Sigmoid colon (tissue), 7 donors: ENCODE results near the gene P4HA1. TPM values are rescaled to one million over a fixed set of nuclear protein-coding genes. Genes with fewer than 3 reads are reported as not detected.

Experiments
- DNase-seq: peaks from one replicate; pipeline ENCODE4 v3.0.0-alpha.2; 2019
- H3K27ac ChIP-seq, 4 donors: fragments of 200-600 bp; sonication (generic); one replicate each; pipeline ENCODE4 v1.5.1; 2016 to 2019; ENCODE audit warnings: mild to moderate bottlenecking in 1 of 4
- H3K27me3 ChIP-seq, 3 donors: fragments of 200-600 bp; sonication (generic); one replicate each; pipeline ENCODE4 v1.5.1; 2019; ENCODE audit warnings: mild to moderate bottlenecking in 1 of 3
- H3K36me3 ChIP-seq, 4 donors: fragments of 200-600 bp; sonication (generic); one replicate each; pipeline ENCODE4 v1.5.1; 2016 to 2019
- H3K4me1 ChIP-seq, 4 donors: fragments of 200-600 bp; sonication (generic); one replicate each; pipeline ENCODE4 v1.5.1; 2017 to 2019
- H3K4me3 ChIP-seq, 4 donors: fragments of 200-600 bp; sonication (generic); one replicate each; pipeline ENCODE4 v1.5.1; 2017 to 2019; ENCODE audit warnings: mild to moderate bottlenecking in 2 of 4, moderate library complexity in 1 of 4
- H3K9me3 ChIP-seq, 4 donors: fragments of 200-600 bp in 3 of 4; sonication (generic) in 3 of 4; one replicate each; pipeline versions ENCODE4 v1.5.1 to v1.6.1; 2013 to 2019
- EP300 ChIP-seq, 4 donors: sonication (generic); formaldehyde crosslinking; IDR thresholded peaks; one replicate each; pipeline ENCODE4 v1.6.1; 2017; ENCODE audit warnings: antibody characterized with exemption in 4 of 4
- POLR2A ChIP-seq, 2 donors: fragments of 450-650 bp; IDR thresholded peaks; one replicate each; pipeline ENCODE4 v1.6.1; 2016; ENCODE audit warnings: antibody characterized with exemption in 2 of 2, mild to moderate bottlenecking in 2 of 2, moderate library complexity in 2 of 2
- POLR2AphosphoS5 ChIP-seq, 4 donors: sonication (generic); formaldehyde crosslinking; IDR thresholded peaks; one replicate each; pipeline ENCODE4 v1.6.1; 2017; ENCODE audit warnings: antibody characterized with exemption in 4 of 4
- WGBS, 2 donors: extraction: QIAGEN DNeasy Blood & Tissue Kit; methylation state at CpG; one replicate each; pipeline ENCODE4 v1.1.7; 2013; 5-methylcytosine and 5-hydroxymethylcytosine counted together
- intact Hi-C: fragments of 100-400 bp; cut with DNase I; formaldehyde crosslinking; loops from one replicate; pipeline ENCODE4 v1.15.1; 2023
- polyA plus RNA-seq, 3 donors: library from polyadenylated mRNA; stranded (reverse); fragments of 200-250 nt; gene quantifications; one replicate each; pipeline ENCODE4 v1.2.3, GENCODE V29; 2013
- total RNA-seq, 4 donors: library from RNA; depleted of rRNA; stranded (reverse); fragments of >200 nt; gene quantifications; one replicate each; pipeline ENCODE4 v1.1.0, GENCODE V29; 2016
- TF ChIP-seq, protein P1 (sequence below), 4 experiments: fragments of 450-650 bp in 3 of 4; fragments of 200-600 bp in 1 of 4; IDR thresholded peaks; one replicate each; pipeline ENCODE4 v1.5.1; 2016 to 2019; ENCODE audit warnings: antibody characterized with exemption in 4 of 4, mild to moderate bottlenecking in 3 of 4, moderate library complexity in 2 of 4
- donor health status: healthy with polysubstance abuse.
- donor health status: Bipolar disorder and iron deficiency.
- donor health status: healthy.

The P4HA1 gene
- total and polyA plus RNA-seq, 7 donors, result 4.2 to 25.0 (median 15.2) TPM

DNA sequence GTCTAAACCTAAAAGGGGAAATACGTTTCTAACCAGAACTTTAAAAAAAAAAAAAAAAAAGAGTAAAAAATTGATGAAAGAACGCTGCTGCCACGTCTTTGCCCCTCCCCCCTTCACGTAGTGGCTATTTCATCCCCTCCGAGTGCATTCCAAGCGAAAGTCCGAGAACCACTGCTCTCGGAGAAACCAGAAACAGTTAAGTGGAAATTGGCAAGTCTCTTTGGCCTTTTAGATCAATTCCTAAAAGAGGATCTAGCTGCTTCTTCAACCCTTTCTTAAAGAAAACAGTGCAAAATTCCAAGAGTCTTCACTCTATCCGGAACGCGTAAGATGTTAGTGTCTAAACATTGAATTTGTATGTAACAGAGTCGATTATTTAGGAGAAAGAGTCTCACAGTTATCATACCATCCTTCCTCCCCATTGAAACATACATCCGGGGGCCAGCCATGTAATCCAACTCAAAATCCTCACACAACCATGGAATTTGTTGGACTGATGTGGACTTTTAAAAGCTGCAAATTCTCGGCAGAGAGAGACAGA lies 1.1 kb downstream of the P4HA1 start:
- H3K4me3 ChIP-seq, result peak overlapping the region; percentile 61 to 88 (median 75)
- peak; percentile 80 for DNase-seq
- no peaks in the 10 kb centered on the region for H3K36me3 ChIP-seq
- peaks cover 0 to 22% (median 18%) of the 10 kb centered on the region in 4 donors for H3K4me1 ChIP-seq
- intact Hi-C loops, result loop anchor here (2.0 kb wide), 2 partner anchors 15 to 73 kb away; partner anchors contain the start of genes ECD, FAM149B1 and NUDT13
- no peaks in the 10 kb centered on the region for H3K9me3 ChIP-seq
- TF ChIP-seq EP300 (IDR thresholded peaks at IDR 0.05), result no peak
- peak in 3 of 4 donors; percentile 8 to 74 (median 15) for TF ChIP-seq POLR2AphosphoS5 (IDR thresholded peaks at IDR 0.05)
- peak overlapping the region; percentile 90 to 95 (median 93) for H3K27ac ChIP-seq
- 0% methylated on average over 14 of the region's 14 CpGs for WGBS, 2 donors
- no peaks in the 10 kb centered on the region for H3K27me3 ChIP-seq

DNA sequence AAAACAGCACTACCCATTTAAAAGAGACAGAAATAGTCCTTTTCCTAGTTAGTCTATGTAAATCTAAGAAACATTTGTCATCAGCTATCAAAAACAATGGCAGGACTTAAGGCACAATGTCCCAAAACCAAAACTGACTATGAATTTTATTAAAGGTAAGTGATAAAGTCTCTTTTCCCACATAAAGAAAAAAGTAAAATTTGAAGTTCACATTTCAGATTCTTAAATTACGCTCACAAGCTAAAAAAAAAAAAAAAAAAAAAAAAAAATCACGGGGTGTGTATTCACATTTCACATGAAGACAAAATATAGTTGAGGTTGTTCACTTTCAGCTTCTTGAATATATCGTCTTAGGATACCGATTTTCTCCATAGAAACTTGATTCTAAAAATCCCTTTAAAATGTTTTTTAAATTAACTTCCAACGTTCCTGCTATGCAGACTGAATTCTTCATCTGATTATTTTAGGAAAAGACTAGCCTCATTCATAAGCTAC lies 1.6 kb downstream of the P4HA1 start:
- peaks cover 0 to 22% (median 18%) of the 10 kb centered on the region in 4 donors for H3K4me1 ChIP-seq
- no peaks in the 10 kb centered on the region for H3K36me3 ChIP-seq
- intact Hi-C loops, result no loop called here

DNA sequence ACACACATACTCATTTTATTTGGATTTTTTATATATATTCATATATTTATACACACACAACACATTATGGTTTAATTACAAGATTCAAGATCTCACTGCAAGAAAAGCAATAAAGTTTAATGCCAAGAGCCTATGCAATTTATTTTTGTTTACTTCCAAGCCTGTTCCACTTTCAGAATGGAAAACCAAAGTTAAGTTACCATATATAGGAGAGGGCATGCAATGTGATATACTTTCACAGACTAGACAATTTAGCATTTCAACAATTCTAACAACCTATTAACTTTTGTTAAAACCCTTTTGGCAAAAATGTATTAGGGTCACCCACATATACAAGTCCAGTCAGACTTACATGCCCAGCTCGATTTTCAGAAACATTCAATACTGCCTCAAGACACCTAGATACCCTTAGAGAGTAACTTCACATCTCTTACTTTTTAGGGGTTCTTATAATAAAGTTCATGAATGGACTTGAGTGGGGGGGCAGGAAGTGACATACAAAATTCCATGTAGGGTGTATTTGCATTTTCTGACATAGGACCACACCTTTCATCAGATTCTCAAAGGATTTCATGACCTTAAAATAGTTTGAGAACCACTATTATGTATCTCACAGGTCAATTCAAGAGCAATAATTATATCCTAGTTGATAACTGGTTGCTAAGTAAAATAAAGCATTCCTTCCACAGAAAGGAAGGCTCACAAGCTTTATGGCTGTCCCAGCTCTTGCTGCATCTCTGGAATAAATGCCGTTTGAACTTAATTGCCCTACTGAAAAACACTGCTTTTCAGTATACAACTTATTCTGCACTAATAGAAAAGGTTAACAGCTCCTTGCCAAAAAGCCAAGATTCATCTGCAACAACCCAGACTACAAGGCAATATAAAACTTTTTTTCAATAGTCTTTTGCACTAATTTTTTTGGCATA lies 2.5 kb downstream of the P4HA1 start:
- 47 to 54% methylated on average over 2 of the region's 2 CpGs for WGBS, 2 donors
- DNase-seq, result no peak
- H3K27me3 ChIP-seq, result no peaks in the 10 kb centered on the region
- H3K4me1 ChIP-seq, result peaks cover 0 to 22% (median 18%) of the 10 kb centered on the region in 4 donors
- peak overlapping the region in 2 of 4 donors; percentile 75 to 88 for H3K4me3 ChIP-seq
- H3K36me3 ChIP-seq, result no peaks in the 10 kb centered on the region
- intact Hi-C loops, result no loop called here
- no peak for TF ChIP-seq POLR2A (IDR thresholded peaks at IDR 0.05)
- peak overlapping the region; percentile 90 to 95 (median 93) for H3K27ac ChIP-seq
- no peaks in the 10 kb centered on the region for H3K9me3 ChIP-seq

More for the DNA sequence above, 1.6 kb downstream of the P4HA1 start:
- Histone ChIP-seq H3K27me3 (no peaks in the 10 kb centered on the region), H3K4me3 (peak overlapping the region; percentile 61 to 88 (median 75)), H3K9me3 (no peaks in the 10 kb centered on the region), H3K27ac (peak overlapping the region; percentile 90 to 95 (median 93))
- DNase-seq, result no peak
- WGBS, 2 donors, result 6 to 9% methylated on average over 5 of the region's 5 CpGs
- TF ChIP-seq EP300 (IDR thresholded peaks at IDR 0.05) (no peak), POLR2A (IDR thresholded peaks at IDR 0.05) (no peak), POLR2AphosphoS5 (IDR thresholded peaks at IDR 0.05) (no peak)
- TF ChIP-seq, protein P1, sequence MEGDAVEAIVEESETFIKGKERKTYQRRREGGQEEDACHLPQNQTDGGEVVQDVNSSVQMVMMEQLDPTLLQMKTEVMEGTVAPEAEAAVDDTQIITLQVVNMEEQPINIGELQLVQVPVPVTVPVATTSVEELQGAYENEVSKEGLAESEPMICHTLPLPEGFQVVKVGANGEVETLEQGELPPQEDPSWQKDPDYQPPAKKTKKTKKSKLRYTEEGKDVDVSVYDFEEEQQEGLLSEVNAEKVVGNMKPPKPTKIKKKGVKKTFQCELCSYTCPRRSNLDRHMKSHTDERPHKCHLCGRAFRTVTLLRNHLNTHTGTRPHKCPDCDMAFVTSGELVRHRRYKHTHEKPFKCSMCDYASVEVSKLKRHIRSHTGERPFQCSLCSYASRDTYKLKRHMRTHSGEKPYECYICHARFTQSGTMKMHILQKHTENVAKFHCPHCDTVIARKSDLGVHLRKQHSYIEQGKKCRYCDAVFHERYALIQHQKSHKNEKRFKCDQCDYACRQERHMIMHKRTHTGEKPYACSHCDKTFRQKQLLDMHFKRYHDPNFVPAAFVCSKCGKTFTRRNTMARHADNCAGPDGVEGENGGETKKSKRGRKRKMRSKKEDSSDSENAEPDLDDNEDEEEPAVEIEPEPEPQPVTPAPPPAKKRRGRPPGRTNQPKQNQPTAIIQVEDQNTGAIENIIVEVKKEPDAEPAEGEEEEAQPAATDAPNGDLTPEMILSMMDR (IDR thresholded peaks at IDR 0.05), result no peak

DNA sequence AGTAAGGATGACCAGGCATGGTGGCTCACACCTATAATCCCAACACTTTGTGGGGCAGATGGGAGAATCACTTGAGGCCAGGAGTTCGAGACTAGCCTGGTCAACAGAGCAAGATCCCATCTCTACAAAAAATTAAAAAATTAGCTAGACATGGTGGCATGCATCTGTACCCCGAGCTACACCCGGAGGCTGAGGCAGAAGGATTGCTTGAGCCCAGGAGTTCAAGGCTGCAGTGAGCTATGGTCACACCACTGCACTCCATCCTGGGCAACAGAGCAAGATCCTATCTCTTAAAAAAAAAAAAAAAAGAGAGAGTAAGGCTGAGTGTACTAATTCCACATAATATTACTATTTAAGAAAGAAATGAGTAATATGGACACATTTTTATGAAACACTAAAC lies 3.8 kb downstream of the P4HA1 start:
- H3K9me3 ChIP-seq, result no peaks in the 10 kb centered on the region
- no peaks in the 10 kb centered on the region for H3K27me3 ChIP-seq
- DNase-seq, result no peak
- intact Hi-C loops, result no loop called here
- no peak overlapping the region for H3K27ac ChIP-seq
- TF ChIP-seq POLR2A (IDR thresholded peaks at IDR 0.05), result no peak
- no peak overlapping the region for H3K4me3 ChIP-seq
- H3K4me1 ChIP-seq, result peaks cover 0 to 22% (median 18%) of the 10 kb centered on the region in 4 donors
- 96 to 97% methylated on average over 3 of the region's 3 CpGs for WGBS, 2 donors
- H3K36me3 ChIP-seq, result no peaks in the 10 kb centered on the region

DNA sequence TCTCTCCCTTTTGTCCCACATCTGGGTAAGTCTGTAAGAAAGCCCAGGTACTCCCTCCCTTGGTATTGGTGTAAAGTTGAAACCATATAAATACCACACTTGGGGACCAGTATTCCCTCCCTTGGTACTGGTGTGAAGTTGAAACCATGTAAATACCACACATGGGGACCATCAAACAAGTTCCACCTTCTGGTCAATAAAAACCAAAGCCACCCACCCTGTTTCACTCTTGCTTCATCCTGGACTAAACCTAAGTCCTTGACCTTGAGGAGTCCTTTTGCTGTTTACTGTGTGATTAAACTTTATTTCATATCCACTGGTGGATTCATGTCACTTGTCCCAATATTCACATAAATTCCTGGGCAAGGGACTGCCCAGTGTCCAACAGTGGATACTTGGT lies 8.4 kb downstream of the P4HA1 start:
- Histone ChIP-seq H3K4me1 (peaks cover 0 to 4% (median 3%) of the 10 kb centered on the region in 4 donors), H3K4me3 (no peak overlapping the region), H3K27ac (no peak overlapping the region), H3K36me3 (no peaks in the 10 kb centered on the region), H3K27me3 (no peaks in the 10 kb centered on the region), H3K9me3 (no peaks in the 10 kb centered on the region)
- no peak for DNase-seq
- no peak for TF ChIP-seq EP300 (IDR thresholded peaks at IDR 0.05)
- TF ChIP-seq POLR2A (IDR thresholded peaks at IDR 0.05), result no peak
- TF ChIP-seq, protein P1 (IDR thresholded peaks at IDR 0.05), result no peak
- TF ChIP-seq POLR2AphosphoS5 (IDR thresholded peaks at IDR 0.05), result no peak
- intact Hi-C loops, result no loop called here

DNA sequence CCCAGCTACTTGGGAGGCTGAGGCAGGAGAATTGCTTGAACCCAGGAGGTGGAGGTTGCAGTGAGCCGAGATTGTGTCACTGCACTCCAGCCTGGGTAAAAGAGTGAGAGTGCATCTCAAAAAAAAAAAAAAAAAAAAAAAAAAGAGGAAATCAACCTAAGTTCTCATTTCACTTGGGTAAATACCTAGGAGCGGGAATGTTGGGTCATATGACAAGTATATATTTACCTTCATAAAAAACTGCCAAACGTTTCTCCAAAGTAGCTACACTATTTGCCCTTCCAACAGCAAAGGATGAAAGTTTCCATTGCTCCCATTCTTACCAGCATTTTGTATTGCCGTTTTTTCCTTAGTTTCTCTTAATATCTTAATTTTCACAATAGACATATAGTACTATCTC lies 9.8 kb downstream of the P4HA1 start:
- Histone ChIP-seq H3K36me3 (no peaks in the 10 kb centered on the region), H3K4me3 (no peak overlapping the region), H3K27ac (no peak overlapping the region), H3K9me3 (no peaks in the 10 kb centered on the region), H3K27me3 (no peaks in the 10 kb centered on the region), H3K4me1 (peaks cover 0 to 18% (median 10%) of the 10 kb centered on the region in 4 donors)
- WGBS, 2 donors, result 43 to 69% methylated on average over 4 of the region's 4 CpGs
- TF ChIP-seq, protein P1 (IDR thresholded peaks at IDR 0.05), result no peak
- TF ChIP-seq EP300 (IDR thresholded peaks at IDR 0.05) (no peak), POLR2AphosphoS5 (IDR thresholded peaks at IDR 0.05) (no peak), POLR2A (IDR thresholded peaks at IDR 0.05) (no peak)
- no peak for DNase-seq
- intact Hi-C loops, result no loop called here
